MM.1S (cell line): ENCODE data around the gene DGLUCY.

Experiments
- DNase-seq: peaks from one replicate; pipeline ENCODE4 v3.0.0-alpha.2; 2015
- H2AFZ ChIP-seq: fragments of 300-600 bp; sonication (generic); 2 replicates; pipeline ENCODE4 v1.6.0; 2016; ENCODE audit warnings: antibody characterized with exemption, low read length
- H3F3A ChIP-seq: fragments of 300-600 bp; sonication (generic); 2 replicates; pipeline ENCODE4 v1.6.1; 2016; ENCODE audit warnings: mild to moderate bottlenecking, antibody characterized with exemption, low read length, moderate library complexity, mixed read lengths; ENCODE audit not compliant: insufficient read depth
- H3K27ac ChIP-seq: fragments of 300-600 bp; sonication (generic); 2 replicates; pipeline ENCODE4 v1.5.1; 2016; ENCODE audit warnings: mild to moderate bottlenecking, low read length
- H3K27me3 ChIP-seq: fragments of 300-600 bp; sonication (generic); replicated peaks from 2 replicates; pipeline ENCODE4 v1.6.0; 2016; ENCODE audit warnings: low read length; ENCODE audit not compliant: insufficient read depth
- H3K36me3 ChIP-seq: fragments of 300-600 bp; sonication (generic); replicated peaks from 2 replicates; pipeline ENCODE4 v1.6.1; 2016; ENCODE audit warnings: mild to moderate bottlenecking, low read length, mixed read lengths; ENCODE audit not compliant: insufficient read depth
- H3K4me1 ChIP-seq: fragments of 300-600 bp; sonication (generic); 2 replicates; pipeline ENCODE4 v1.6.1; 2016; ENCODE audit warnings: low read length, mixed read lengths
- H3K4me2 ChIP-seq: fragments of 300-600 bp; sonication (generic); 2 replicates; pipeline ENCODE4 v1.6.0; 2016; ENCODE audit warnings: low read depth, low read length
- H3K4me3 ChIP-seq: fragments of 300-600 bp; sonication (generic); 2 replicates; pipeline ENCODE4 v1.5.1; 2016; ENCODE audit warnings: low read length, mixed read lengths
- H3K79me2 ChIP-seq: fragments of 300-600 bp; sonication (generic); 2 replicates; pipeline ENCODE4 v1.6.1; 2016; ENCODE audit warnings: mixed run types, low read length, mixed read lengths
- H3K9ac ChIP-seq: fragments of 300-600 bp; sonication (generic); 2 replicates; pipeline ENCODE4 v1.6.1; 2016; ENCODE audit warnings: low read length, mixed read lengths
- H3K9me2 ChIP-seq: fragments of 300-600 bp; sonication (generic); replicated peaks from 2 replicates; pipeline ENCODE4 v1.6.1; 2016; ENCODE audit warnings: mild to moderate bottlenecking, low read length, mixed read lengths; ENCODE audit not compliant: insufficient read depth
- H3K9me3 ChIP-seq: fragments of 300-600 bp; sonication (generic); replicated peaks from 2 replicates; pipeline ENCODE4 v1.6.1; 2016; ENCODE audit warnings: mild to moderate bottlenecking, low read length, mixed read lengths; ENCODE audit not compliant: insufficient read depth
- H4K20me1 ChIP-seq: fragments of 300-600 bp; sonication (generic); 2 replicates; pipeline ENCODE4 v1.6.1; 2016; ENCODE audit warnings: mild to moderate bottlenecking, low read length, moderate library complexity, mixed read lengths; ENCODE audit not compliant: insufficient read depth
- EZH2 ChIP-seq: fragments of 300-600 bp; sonication (generic); optimal IDR thresholded peaks from 2 replicates; pipeline ENCODE3; 2017; ENCODE audit warnings: low read depth, mild to moderate bottlenecking, antibody characterized with exemption, low read length, mixed read lengths
- EZH2phosphoT487 ChIP-seq: fragments of 300-600 bp; sonication (generic); IDR thresholded peaks from 2 replicates; pipeline ENCODE4 v1.6.1; 2018; ENCODE audit warnings: antibody characterized with exemption, low read length
- TF ChIP-seq, protein P1 (sequence below): fragments of 300-600 bp; sonication (generic); IDR thresholded peaks from 2 replicates; pipeline ENCODE4 v1.5.1; 2016; ENCODE audit warnings: antibody characterized with exemption, low read length, mixed read lengths

Gene DGLUCY

DNA sequence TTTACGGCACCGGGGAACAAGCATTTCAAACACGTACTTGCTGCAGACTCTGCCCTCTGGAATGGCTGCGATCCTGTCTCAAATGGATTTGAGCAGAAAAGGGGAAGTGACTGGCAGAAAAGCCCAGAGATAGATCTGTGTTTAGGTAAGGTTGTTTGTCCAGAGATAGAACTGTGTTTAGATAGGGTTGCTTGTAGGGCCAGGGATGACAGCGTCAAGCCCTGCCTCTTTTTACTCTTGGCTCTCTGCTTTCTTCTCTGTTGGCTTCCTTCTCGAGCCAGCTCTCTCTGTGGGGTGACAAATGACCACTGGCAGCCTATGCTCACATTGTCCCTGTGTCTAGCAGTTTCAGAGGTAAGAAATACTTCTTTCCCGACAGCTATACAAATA, 11.4 kb downstream of the DGLUCY start:
- Histone ChIP-seq H3K36me3 (no peaks in the 10 kb centered on the region), H3K4me3 (no peak overlapping the region), H3K27me3 (no peaks in the 10 kb centered on the region), H3K9me3 (no peaks in the 10 kb centered on the region), H3K4me1 (0 out of 2 replicates have a peak, but pooled peaks cover 6% of the 10 kb centered on the region), H2AFZ (no peak overlapping the region), H3K9me2 (no peaks in the 10 kb centered on the region), H4K20me1 (no peaks in the 10 kb centered on the region), H3K9ac (no peak overlapping the region), H3K4me2 (no peak overlapping the region), H3F3A (no peaks in the 10 kb centered on the region), H3K27ac (no peak overlapping the region), H3K79me2 (peaks cover 66% of the 10 kb centered on the region)
- DNase-seq = no peak
- TF ChIP-seq EZH2phosphoT487 = no peak
- TF ChIP-seq, protein P1, sequence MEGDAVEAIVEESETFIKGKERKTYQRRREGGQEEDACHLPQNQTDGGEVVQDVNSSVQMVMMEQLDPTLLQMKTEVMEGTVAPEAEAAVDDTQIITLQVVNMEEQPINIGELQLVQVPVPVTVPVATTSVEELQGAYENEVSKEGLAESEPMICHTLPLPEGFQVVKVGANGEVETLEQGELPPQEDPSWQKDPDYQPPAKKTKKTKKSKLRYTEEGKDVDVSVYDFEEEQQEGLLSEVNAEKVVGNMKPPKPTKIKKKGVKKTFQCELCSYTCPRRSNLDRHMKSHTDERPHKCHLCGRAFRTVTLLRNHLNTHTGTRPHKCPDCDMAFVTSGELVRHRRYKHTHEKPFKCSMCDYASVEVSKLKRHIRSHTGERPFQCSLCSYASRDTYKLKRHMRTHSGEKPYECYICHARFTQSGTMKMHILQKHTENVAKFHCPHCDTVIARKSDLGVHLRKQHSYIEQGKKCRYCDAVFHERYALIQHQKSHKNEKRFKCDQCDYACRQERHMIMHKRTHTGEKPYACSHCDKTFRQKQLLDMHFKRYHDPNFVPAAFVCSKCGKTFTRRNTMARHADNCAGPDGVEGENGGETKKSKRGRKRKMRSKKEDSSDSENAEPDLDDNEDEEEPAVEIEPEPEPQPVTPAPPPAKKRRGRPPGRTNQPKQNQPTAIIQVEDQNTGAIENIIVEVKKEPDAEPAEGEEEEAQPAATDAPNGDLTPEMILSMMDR = no peak

DNA sequence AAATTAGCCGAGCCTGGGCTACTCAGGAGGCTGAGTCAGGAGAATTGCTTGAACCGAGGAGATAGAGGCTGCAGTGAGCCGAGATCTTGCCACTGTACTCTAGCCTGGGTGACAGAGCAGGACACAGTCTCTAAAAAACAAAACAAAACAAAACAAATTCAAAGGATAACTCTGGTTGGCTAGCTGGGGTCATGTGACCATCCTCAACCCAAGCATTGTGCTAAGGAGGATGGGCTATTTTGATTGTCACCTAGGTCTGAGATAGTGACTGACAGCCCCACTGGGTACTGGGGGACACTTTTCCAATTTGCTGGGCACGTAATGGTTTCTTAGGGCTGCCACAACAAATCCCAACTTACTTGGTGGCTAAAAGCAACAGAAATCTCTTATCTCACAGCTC, 11.9 kb downstream of the DGLUCY start:
- TF ChIP-seq EZH2phosphoT487 (no peak), EZH2 (no peak)
- TF ChIP-seq, protein P1 = no peak
- Histone ChIP-seq H3K4me1 (0 out of 2 replicates have a peak, but pooled peaks cover 6% of the 10 kb centered on the region), H3K27ac (no peak overlapping the region), H3K79me2 (peaks cover 65% of the 10 kb centered on the region), H3K4me3 (no peak overlapping the region), H4K20me1 (no peaks in the 10 kb centered on the region), H3K9me2 (no peaks in the 10 kb centered on the region), H3K4me2 (no peak overlapping the region), H3K36me3 (no peaks in the 10 kb centered on the region), H3K27me3 (no peaks in the 10 kb centered on the region), H3F3A (no peaks in the 10 kb centered on the region), H3K9ac (no peak overlapping the region), H2AFZ (no peak overlapping the region), H3K9me3 (no peaks in the 10 kb centered on the region)
- DNase-seq = no peak

DNA sequence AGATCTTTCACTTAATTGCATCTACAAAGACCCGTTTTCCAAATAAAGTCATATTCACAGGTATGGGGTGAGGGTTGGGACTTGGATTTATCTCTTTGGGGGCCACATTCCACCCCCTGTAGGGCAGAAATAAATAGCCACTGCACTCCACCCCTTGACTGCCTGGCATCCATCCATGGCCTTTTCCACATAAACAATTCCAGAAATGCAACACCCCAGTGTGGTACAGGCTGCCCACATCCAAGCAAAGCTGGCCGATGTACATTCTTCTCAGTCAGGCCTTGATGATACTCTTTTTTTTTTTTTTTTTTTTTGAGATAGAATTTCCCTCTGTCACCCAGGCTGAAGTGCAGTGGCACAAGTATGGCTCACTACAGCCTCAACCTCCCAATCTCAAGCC, 12.9 kb downstream of the DGLUCY start:
- Histone ChIP-seq H3F3A (no peaks in the 10 kb centered on the region), H4K20me1 (no peaks in the 10 kb centered on the region), H3K4me2 (no peak overlapping the region), H3K36me3 (no peaks in the 10 kb centered on the region), H3K27ac (no peak overlapping the region), H3K27me3 (no peaks in the 10 kb centered on the region), H3K79me2 (peaks cover 60% of the 10 kb centered on the region), H3K4me1 (0 out of 2 replicates have a peak, but pooled peaks cover 6% of the 10 kb centered on the region), H3K9me2 (no peaks in the 10 kb centered on the region), H2AFZ (no peak overlapping the region), H3K4me3 (no peak overlapping the region), H3K9me3 (no peaks in the 10 kb centered on the region), H3K9ac (no peak overlapping the region)
- TF ChIP-seq EZH2 (no peak), EZH2phosphoT487 (no peak)
- TF ChIP-seq, protein P1 = no peak
- DNase-seq = no peak
